Measurements from ENCODE around the gene ADGRG6.

Gene ADGRG6

GRCh38 chr6:142354650-142355049 is 52.8 kb downstream of the ADGRG6 start:
- H3K9ac ChIP-seq (ENCODE audit: low read length): no peak overlapping the region
- no peaks in the 10 kb centered on the region for H3K79me1 ChIP-seq (ENCODE audit: low read length)
- no peak overlapping the region for H2AFZ ChIP-seq (ENCODE audit: insufficient read depth, low read length, poor library complexity)
- no peaks in the 10 kb centered on the region for H3K9me3 ChIP-seq (ENCODE audit: insufficient read depth, low read depth, low read length)
- no peaks in the 10 kb centered on the region for H3K27me3 ChIP-seq (ENCODE audit: insufficient read depth, low read length)
- H2BK12ac ChIP-seq (ENCODE audit: low read length): no peak overlapping the region
- H4K12ac ChIP-seq (ENCODE audit: low read depth, low read length): no peak overlapping the region
- WGBS (ENCODE audit: extremely low coverage, insufficient coverage, insufficient read length): no CpG with 5 or more reads among the region's 3 CpGs
- H3K79me2 ChIP-seq (ENCODE audit: control insufficient read depth, insufficient read depth, low read length, poor library complexity): no peaks in the 10 kb centered on the region
- H4K91ac ChIP-seq (ENCODE audit: low read depth, low read length): no peak overlapping the region
- no peak for DNase-seq
- no peak overlapping the region for H3K4ac ChIP-seq (ENCODE audit: low read depth, low read length)
- no peak overlapping the region for H3K18ac ChIP-seq (ENCODE audit: low read length)
- no peak overlapping the region for H2BK5ac ChIP-seq (ENCODE audit: low read depth, low read length, poor library complexity)
- H2AK5ac ChIP-seq (ENCODE audit: low read length): no peak overlapping the region
- peaks cover 3 to 5% of the 10 kb centered on the region in 2 experiments for H3K4me1 ChIP-seq (ENCODE audit: control insufficient read depth in 1 of 2, insufficient read depth in 2 of 2, low read length in 2 of 2)
- H3K4me2 ChIP-seq (ENCODE audit: low read length): no peak overlapping the region
- H2BK120ac ChIP-seq (ENCODE audit: insufficient read depth, low read length, poor library complexity): no peak overlapping the region
- H3K14ac ChIP-seq (ENCODE audit: low read length): no peak overlapping the region
- H3K4me3 ChIP-seq (ENCODE audit: low read depth, low read length): no peak overlapping the region
- no peak overlapping the region for H3K27ac ChIP-seq (ENCODE audit: low read depth, low read length)
- H4K8ac ChIP-seq (ENCODE audit: low read depth, low read length): no peak overlapping the region
- H3K23ac ChIP-seq (ENCODE audit: low read length): no peak overlapping the region
- H3K36me3 ChIP-seq (ENCODE audit: control insufficient read depth in 1 of 2, insufficient read depth in 2 of 2, low read length in 2 of 2): no peaks in the 10 kb centered on the region

- no peak overlapping the region for H3K23ac ChIP-seq (ENCODE audit: low read length)
- peaks cover 3 to 5% of the 10 kb centered on the region in 2 experiments for H3K4me1 ChIP-seq (ENCODE audit: control insufficient read depth in 1 of 2, insufficient read depth in 2 of 2, low read length in 2 of 2)
- H3K27me3 ChIP-seq (ENCODE audit: insufficient read depth, low read length): no peaks in the 10 kb centered on the region
- no peak overlapping the region for H2BK120ac ChIP-seq (ENCODE audit: insufficient read depth, low read length, poor library complexity)
- no peak overlapping the region for H2AFZ ChIP-seq (ENCODE audit: insufficient read depth, low read length, poor library complexity)
- no peak overlapping the region for H2BK5ac ChIP-seq (ENCODE audit: low read depth, low read length, poor library complexity)
- H3K9me3 ChIP-seq (ENCODE audit: insufficient read depth, low read depth, low read length): no peaks in the 10 kb centered on the region
- H3K14ac ChIP-seq (ENCODE audit: low read length): no peak overlapping the region
- no peaks in the 10 kb centered on the region for H3K79me2 ChIP-seq (ENCODE audit: control insufficient read depth, insufficient read depth, low read length, poor library complexity)
- no peak overlapping the region for H2BK12ac ChIP-seq (ENCODE audit: low read length)
- no peak overlapping the region for H3K4me2 ChIP-seq (ENCODE audit: low read length)
- no peak overlapping the region for H4K91ac ChIP-seq (ENCODE audit: low read depth, low read length)
- H3K9ac ChIP-seq (ENCODE audit: low read length): no peak overlapping the region
- DNase-seq: no peak
- H4K12ac ChIP-seq (ENCODE audit: low read depth, low read length): no peak overlapping the region
- no peak overlapping the region for H3K4me3 ChIP-seq (ENCODE audit: low read depth, low read length)
- H3K4ac ChIP-seq (ENCODE audit: low read depth, low read length): no peak overlapping the region
- H3K79me1 ChIP-seq (ENCODE audit: low read length): peaks cover 1% of the 10 kb centered on the region
- H3K27ac ChIP-seq (ENCODE audit: low read depth, low read length): no peak overlapping the region
- H4K8ac ChIP-seq (ENCODE audit: low read depth, low read length): no peak overlapping the region
- no peak overlapping the region for H2AK5ac ChIP-seq (ENCODE audit: low read length)
- H3K18ac ChIP-seq (ENCODE audit: low read length): no peak overlapping the region
- no CpG with 5 or more reads among the region's 7 CpGs for WGBS (ENCODE audit: extremely low coverage, insufficient coverage, insufficient read length)
- no peaks in the 10 kb centered on the region for H3K36me3 ChIP-seq (ENCODE audit: control insufficient read depth in 1 of 2, insufficient read depth in 2 of 2, low read length in 2 of 2)
Measured at GRCh38 chr6:142355520-142356174, 53.8 kb downstream of the ADGRG6 start.

- H2BK5ac ChIP-seq (ENCODE audit: low read depth, low read length, poor library complexity): no peak overlapping the region
- H2BK120ac ChIP-seq (ENCODE audit: insufficient read depth, low read length, poor library complexity): no peak overlapping the region
- no peaks in the 10 kb centered on the region for H3K36me3 ChIP-seq (ENCODE audit: control insufficient read depth in 1 of 2, insufficient read depth in 2 of 2, low read length in 2 of 2)
- no peak overlapping the region for H3K23ac ChIP-seq (ENCODE audit: low read length)
- H3K79me2 ChIP-seq (ENCODE audit: control insufficient read depth, insufficient read depth, low read length, poor library complexity): no peaks in the 10 kb centered on the region
- H4K8ac ChIP-seq (ENCODE audit: low read depth, low read length): no peak overlapping the region
- no peak for DNase-seq
- H3K4me3 ChIP-seq (ENCODE audit: low read depth, low read length): no peak overlapping the region
- peaks cover 4% of the 10 kb centered on the region for H3K79me1 ChIP-seq (ENCODE audit: low read length)
- peaks cover 3 to 9% of the 10 kb centered on the region in 2 experiments for H3K4me1 ChIP-seq (ENCODE audit: control insufficient read depth in 1 of 2, insufficient read depth in 2 of 2, low read length in 2 of 2)
- no peaks in the 10 kb centered on the region for H3K27me3 ChIP-seq (ENCODE audit: insufficient read depth, low read length)
- H3K9me3 ChIP-seq (ENCODE audit: insufficient read depth, low read depth, low read length): no peaks in the 10 kb centered on the region
- no peak overlapping the region for H4K12ac ChIP-seq (ENCODE audit: low read depth, low read length)
- no peak overlapping the region for H2AFZ ChIP-seq (ENCODE audit: insufficient read depth, low read length, poor library complexity)
- H3K4ac ChIP-seq (ENCODE audit: low read depth, low read length): no peak overlapping the region
- H3K27ac ChIP-seq (ENCODE audit: low read depth, low read length): no peak overlapping the region
- no peak overlapping the region for H3K4me2 ChIP-seq (ENCODE audit: low read length)
- no peak overlapping the region for H2AK5ac ChIP-seq (ENCODE audit: low read length)
- no peak overlapping the region for H4K91ac ChIP-seq (ENCODE audit: low read depth, low read length)
- H3K14ac ChIP-seq (ENCODE audit: low read length): no peak overlapping the region
- no peak overlapping the region for H3K9ac ChIP-seq (ENCODE audit: low read length)
- no CpG with 5 or more reads among the region's 5 CpGs for WGBS (ENCODE audit: extremely low coverage, insufficient coverage, insufficient read length)
- no peak overlapping the region for H2BK12ac ChIP-seq (ENCODE audit: low read length)
- no peak overlapping the region for H3K18ac ChIP-seq (ENCODE audit: low read length)
Measured at GRCh38 chr6:142356201-142356883, 54.5 kb downstream of the ADGRG6 start.

- Histone ChIP-seq H2BK5ac (ENCODE audit: low read depth, low read length, poor library complexity) (no peak overlapping the region), H3K36me3 (ENCODE audit: control insufficient read depth in 1 of 2, insufficient read depth in 2 of 2, low read length in 2 of 2) (no peaks in the 10 kb centered on the region), H3K23ac (ENCODE audit: low read length) (no peak overlapping the region), H3K79me2 (ENCODE audit: control insufficient read depth, insufficient read depth, low read length, poor library complexity) (no peaks in the 10 kb centered on the region), H3K4me1 (ENCODE audit: control insufficient read depth in 1 of 2, insufficient read depth in 2 of 2, low read length in 2 of 2) (peaks cover 3 to 11% of the 10 kb centered on the region in 2 experiments), H4K12ac (ENCODE audit: low read depth, low read length) (no peak overlapping the region), H2AFZ (ENCODE audit: insufficient read depth, low read length, poor library complexity) (no peak overlapping the region), H3K27me3 (ENCODE audit: insufficient read depth, low read length) (no peaks in the 10 kb centered on the region), H3K4me2 (ENCODE audit: low read length) (no peak overlapping the region), H2BK12ac (ENCODE audit: low read length) (no peak overlapping the region), H3K79me1 (ENCODE audit: low read length) (peaks cover 5% of the 10 kb centered on the region), H4K91ac (ENCODE audit: low read depth, low read length) (no peak overlapping the region), H2AK5ac (ENCODE audit: low read length) (no peak overlapping the region), H3K9ac (ENCODE audit: low read length) (no peak overlapping the region), H3K4me3 (ENCODE audit: low read depth, low read length) (no peak overlapping the region), H3K18ac (ENCODE audit: low read length) (no peak overlapping the region), H2BK120ac (ENCODE audit: insufficient read depth, low read length, poor library complexity) (no peak overlapping the region), H4K8ac (ENCODE audit: low read depth, low read length) (no peak overlapping the region), H3K14ac (ENCODE audit: low read length) (no peak overlapping the region), H3K27ac (ENCODE audit: low read depth, low read length) (no peak overlapping the region), H3K4ac (ENCODE audit: low read depth, low read length) (no peak overlapping the region), H3K9me3 (ENCODE audit: insufficient read depth, low read depth, low read length) (no peaks in the 10 kb centered on the region)
- no CpG with 5 or more reads among the region's 1 CpG for WGBS (ENCODE audit: extremely low coverage, insufficient coverage, insufficient read length)
- no peak for DNase-seq
Measured at GRCh38 chr6:142356884-142357225, 55.0 kb downstream of the ADGRG6 start.

Measured in trophoblast cell (in vitro differentiated cells and primary cell).